Liver (tissue), 9 donors: ENCODE measurements around the gene ANKRD65. TPM values are rescaled to one million over a fixed set of nuclear protein-coding genes. Genes with fewer than 3 reads are reported as not detected.
"Not testable (repeated sequence)": the region's sequence is repeated elsewhere in the genome, so short reads cannot be mapped to it uniquely, and the experiment has no call there.

ENCODE experiments used
- DNase-seq: peaks from one replicate; pipeline ENCODE4 v3.0.0-alpha.2; 2017; ENCODE audit warnings: low spot score
- H3K27ac ChIP-seq, 2 donors: one replicate each; pipeline ENCODE4 v1.7.0; 2013; ENCODE audit warnings: inconsistent platforms in 2 of 2, low read length in 2 of 2, control low read depth in 1 of 2, low read depth in 1 of 2, mild to moderate bottlenecking in 1 of 2
- H3K27me3 ChIP-seq, 4 donors: one replicate each; pipeline versions ENCODE4 v1.6.1 to v1.7.0; 2013; ENCODE audit warnings: low read length in 3 of 4, inconsistent platforms in 1 of 4, mild to moderate bottlenecking in 1 of 4, moderate library complexity in 1 of 4; ENCODE audit not compliant: control insufficient read depth in 4 of 4, insufficient read depth in 4 of 4
- H3K36me3 ChIP-seq, 4 donors: one replicate each; pipeline versions ENCODE4 v1.6.1 to v1.7.0; 2013; ENCODE audit warnings: low read length in 3 of 4, mild to moderate bottlenecking in 3 of 4, low read depth in 1 of 4, moderate library complexity in 1 of 4; ENCODE audit not compliant: control insufficient read depth in 4 of 4, insufficient read depth in 3 of 4
- H3K4me1 ChIP-seq, 4 donors: one replicate each; pipeline versions ENCODE4 v1.6.1 to v1.7.0; 2013; ENCODE audit warnings: low read length in 3 of 4, mild to moderate bottlenecking in 3 of 4, moderate library complexity in 1 of 4; ENCODE audit not compliant: control insufficient read depth in 4 of 4, insufficient read depth in 4 of 4
- H3K4me3 ChIP-seq, 3 donors: one replicate each; pipeline versions ENCODE4 v1.6.1 to v1.7.0; 2013; ENCODE audit warnings: low read length in 3 of 3, control low read depth in 1 of 3, low read depth in 1 of 3, mild to moderate bottlenecking in 1 of 3
- H3K9ac ChIP-seq, 2 donors: one replicate each; pipeline ENCODE4 v1.7.0; 2013; ENCODE audit warnings: low read length in 2 of 2, mild to moderate bottlenecking in 2 of 2, moderate library complexity in 2 of 2, control low read depth in 1 of 2, low read depth in 1 of 2
- H3K9me3 ChIP-seq, 4 donors: one replicate each; pipeline versions ENCODE4 v1.6.1 to v1.7.0; 2013; ENCODE audit warnings: low read length in 3 of 4; ENCODE audit not compliant: control insufficient read depth in 4 of 4
- EGR1 ChIP-seq, 2 donors: IDR thresholded peaks; 2 replicates each; pipeline ENCODE4 v1.6.1; 2016 to 2018; ENCODE audit warnings: antibody characterized with exemption in 2 of 2, low read depth in 2 of 2
- FOXA1 ChIP-seq: IDR thresholded peaks from 2 replicates; pipeline ENCODE4 v1.6.1; 2016; ENCODE audit warnings: antibody characterized with exemption
- FOXA2 ChIP-seq: IDR thresholded peaks from 2 replicates; pipeline ENCODE4 v1.6.1; 2016; ENCODE audit warnings: antibody characterized with exemption
- GABPA ChIP-seq, 2 donors: IDR thresholded peaks in 1 of 2; conservative IDR thresholded peaks in 1 of 2; 2 replicates each; pipeline ENCODE4 v1.6.1; 2016; ENCODE audit warnings: antibody characterized with exemption in 2 of 2, mild to moderate bottlenecking in 1 of 2, moderate library complexity in 1 of 2
- RAD21 ChIP-seq, 2 donors: IDR thresholded peaks; 2 replicates each; pipeline ENCODE4 v1.6.1; 2016; ENCODE audit warnings: antibody characterized with exemption in 2 of 2, mild to moderate bottlenecking in 2 of 2
- RXRA ChIP-seq, 2 donors: IDR thresholded peaks; 2 replicates each; pipeline ENCODE4 v1.6.1; 2017 to 2018; ENCODE audit warnings: antibody characterized with exemption in 2 of 2, mild to moderate bottlenecking in 1 of 2
- SP1 ChIP-seq: IDR thresholded peaks from 2 replicates; pipeline ENCODE4 v1.6.1; 2018; ENCODE audit warnings: antibody characterized with exemption, mild to moderate bottlenecking
- TAF1 ChIP-seq: conservative IDR thresholded peaks from 2 replicates; pipeline ENCODE4 v1.6.1; 2016; ENCODE audit warnings: antibody characterized with exemption, mild to moderate bottlenecking
- ZBTB33 ChIP-seq: IDR thresholded peaks from 2 replicates; pipeline ENCODE4 v1.6.1; 2016; ENCODE audit warnings: antibody characterized with exemption
- WGBS: extraction: QIAGEN DNeasy Blood & Tissue Kit; methylation state at CpG from one replicate; pipeline ENCODE4 v1.1.7; 2013; 5-methylcytosine and 5-hydroxymethylcytosine counted together
- polyA plus RNA-seq, 2 donors: library from polyadenylated mRNA; stranded (reverse) in 1 of 2; unstranded in 1 of 2; fragments of 200-250 nt in 1 of 2; fragments of >200 nt in 1 of 2; fragmentation: Nextera tagmentation in 1 of 2; extraction: Ambion mirVana in 1 of 2; gene quantifications; one replicate each; pipeline versions ENCODE4 v1.2.1 to v1.2.3, GENCODE V29; 2013 to 2015
- total RNA-seq, 2 donors: library from RNA; depleted of rRNA; stranded (reverse); fragments of >200 nt; gene quantifications; one replicate each; pipeline ENCODE4 v1.2.3, GENCODE V29; 2014
- TF ChIP-seq, protein P1 (sequence below): fragments of 150-350 bp; IDR thresholded peaks from 2 replicates; pipeline ENCODE4 v1.5.1; 2017; ENCODE audit warnings: improper control_type of control experiment, low read depth, low read length; ENCODE audit not compliant: missing input control
- TF ChIP-seq, protein P2 (sequence below): IDR thresholded peaks from 2 replicates; pipeline ENCODE4 v1.6.1; 2016; ENCODE audit warnings: antibody characterized with exemption, mild to moderate bottlenecking
- donor health status: healthy.
- donor health status: healthy.
- donor health status: healthy.
- donor health status: healthy.
- donor health status: healthy.

ANKRD65 gene
- total and polyA plus RNA-seq, 4 donors: 0.14 to 0.31 (median 0.23) TPM

GRCh38 chr1:1417825-1418463 lies 3.1 kb downstream of the ANKRD65 start:
- not testable (repeated sequence) for H3K36me3 ChIP-seq, H3K4me1 ChIP-seq, H3K9ac ChIP-seq, H3K27ac ChIP-seq, DNase-seq, H3K27me3 ChIP-seq, H3K4me3 ChIP-seq, H3K9me3 ChIP-seq
- 94% methylated on average over 25 of the region's 25 CpGs for WGBS

DNA sequence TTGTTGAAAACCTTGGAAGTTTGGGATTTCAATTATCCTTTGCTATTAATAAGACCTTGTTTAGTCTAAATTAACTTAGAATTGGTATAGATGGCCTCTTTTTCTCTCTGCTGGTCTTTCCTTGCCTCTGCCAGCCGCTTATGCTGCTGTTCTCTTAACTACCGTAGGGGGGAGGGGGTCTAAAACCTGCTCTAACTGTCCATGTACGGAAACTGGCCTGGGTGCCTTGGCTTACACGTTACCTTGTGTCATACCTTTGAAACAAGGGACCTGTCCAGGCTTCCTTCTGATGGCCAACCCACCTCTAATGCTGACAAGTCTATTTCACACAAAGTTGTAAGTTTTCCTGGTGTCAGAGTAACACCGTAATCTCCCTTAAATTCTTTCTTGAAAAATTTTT lies 3.7 kb downstream of the ANKRD65 start:
- H3K4me3 ChIP-seq, H3K27ac ChIP-seq, H3K9ac ChIP-seq, H3K9me3 ChIP-seq, H3K27me3 ChIP-seq, DNase-seq, H3K36me3 ChIP-seq, H3K4me1 ChIP-seq: not testable (repeated sequence)
- WGBS: 91% methylated on average over 5 of the region's 5 CpGs

DNA sequence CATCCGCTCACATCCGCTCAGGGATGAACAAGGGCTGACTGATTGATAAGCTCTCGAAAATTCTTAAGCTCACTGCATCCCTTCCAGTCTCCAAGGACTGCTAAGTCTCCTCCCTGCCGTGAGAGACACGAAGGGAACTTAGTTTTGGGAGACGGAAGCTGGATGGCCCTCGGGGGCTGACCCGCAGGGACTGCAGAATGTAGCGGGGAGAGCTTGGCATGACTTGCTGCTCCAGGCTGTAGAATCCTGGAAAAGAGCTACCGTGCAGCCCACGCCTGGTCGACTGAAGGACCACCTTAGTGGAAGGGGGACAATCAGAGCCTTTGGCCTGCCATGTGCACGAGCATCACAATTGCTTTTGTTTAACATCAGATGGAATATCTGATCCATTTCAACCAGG lies 5.3 kb downstream of the ANKRD65 start:
- TF ChIP-seq SP1 (no peak), TAF1 (no peak), EGR1 (IDR thresholded peaks at IDR 0.05; ENCODE audit: low read depth in 2 of 2) (no peak), RXRA (IDR thresholded peaks at IDR 0.05) (no peak), GABPA (IDR thresholded peaks at IDR 0.05 in 1 of 2, conservative IDR thresholded peaks at IDR 0.05 in 1 of 2) (no peak), FOXA2 (no peak), ZBTB33 (no peak), RAD21 (IDR thresholded peaks at IDR 0.05) (no peak), FOXA1 (no peak)
- TF ChIP-seq, protein P1, sequence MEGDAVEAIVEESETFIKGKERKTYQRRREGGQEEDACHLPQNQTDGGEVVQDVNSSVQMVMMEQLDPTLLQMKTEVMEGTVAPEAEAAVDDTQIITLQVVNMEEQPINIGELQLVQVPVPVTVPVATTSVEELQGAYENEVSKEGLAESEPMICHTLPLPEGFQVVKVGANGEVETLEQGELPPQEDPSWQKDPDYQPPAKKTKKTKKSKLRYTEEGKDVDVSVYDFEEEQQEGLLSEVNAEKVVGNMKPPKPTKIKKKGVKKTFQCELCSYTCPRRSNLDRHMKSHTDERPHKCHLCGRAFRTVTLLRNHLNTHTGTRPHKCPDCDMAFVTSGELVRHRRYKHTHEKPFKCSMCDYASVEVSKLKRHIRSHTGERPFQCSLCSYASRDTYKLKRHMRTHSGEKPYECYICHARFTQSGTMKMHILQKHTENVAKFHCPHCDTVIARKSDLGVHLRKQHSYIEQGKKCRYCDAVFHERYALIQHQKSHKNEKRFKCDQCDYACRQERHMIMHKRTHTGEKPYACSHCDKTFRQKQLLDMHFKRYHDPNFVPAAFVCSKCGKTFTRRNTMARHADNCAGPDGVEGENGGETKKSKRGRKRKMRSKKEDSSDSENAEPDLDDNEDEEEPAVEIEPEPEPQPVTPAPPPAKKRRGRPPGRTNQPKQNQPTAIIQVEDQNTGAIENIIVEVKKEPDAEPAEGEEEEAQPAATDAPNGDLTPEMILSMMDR: no peak
- TF ChIP-seq, protein P2, sequence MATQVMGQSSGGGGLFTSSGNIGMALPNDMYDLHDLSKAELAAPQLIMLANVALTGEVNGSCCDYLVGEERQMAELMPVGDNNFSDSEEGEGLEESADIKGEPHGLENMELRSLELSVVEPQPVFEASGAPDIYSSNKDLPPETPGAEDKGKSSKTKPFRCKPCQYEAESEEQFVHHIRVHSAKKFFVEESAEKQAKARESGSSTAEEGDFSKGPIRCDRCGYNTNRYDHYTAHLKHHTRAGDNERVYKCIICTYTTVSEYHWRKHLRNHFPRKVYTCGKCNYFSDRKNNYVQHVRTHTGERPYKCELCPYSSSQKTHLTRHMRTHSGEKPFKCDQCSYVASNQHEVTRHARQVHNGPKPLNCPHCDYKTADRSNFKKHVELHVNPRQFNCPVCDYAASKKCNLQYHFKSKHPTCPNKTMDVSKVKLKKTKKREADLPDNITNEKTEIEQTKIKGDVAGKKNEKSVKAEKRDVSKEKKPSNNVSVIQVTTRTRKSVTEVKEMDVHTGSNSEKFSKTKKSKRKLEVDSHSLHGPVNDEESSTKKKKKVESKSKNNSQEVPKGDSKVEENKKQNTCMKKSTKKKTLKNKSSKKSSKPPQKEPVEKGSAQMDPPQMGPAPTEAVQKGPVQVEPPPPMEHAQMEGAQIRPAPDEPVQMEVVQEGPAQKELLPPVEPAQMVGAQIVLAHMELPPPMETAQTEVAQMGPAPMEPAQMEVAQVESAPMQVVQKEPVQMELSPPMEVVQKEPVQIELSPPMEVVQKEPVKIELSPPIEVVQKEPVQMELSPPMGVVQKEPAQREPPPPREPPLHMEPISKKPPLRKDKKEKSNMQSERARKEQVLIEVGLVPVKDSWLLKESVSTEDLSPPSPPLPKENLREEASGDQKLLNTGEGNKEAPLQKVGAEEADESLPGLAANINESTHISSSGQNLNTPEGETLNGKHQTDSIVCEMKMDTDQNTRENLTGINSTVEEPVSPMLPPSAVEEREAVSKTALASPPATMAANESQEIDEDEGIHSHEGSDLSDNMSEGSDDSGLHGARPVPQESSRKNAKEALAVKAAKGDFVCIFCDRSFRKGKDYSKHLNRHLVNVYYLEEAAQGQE: no peak
- Histone ChIP-seq H3K27ac (no peak overlapping the region), H3K4me1 (peaks cover 0 to 8% (median 3%) of the 10 kb centered on the region in 4 donors), H3K4me3 (no peak overlapping the region), H3K9me3 (no peaks in the 10 kb centered on the region), H3K9ac (no peak overlapping the region), H3K27me3 (no peaks in the 10 kb centered on the region), H3K36me3 (no peaks in the 10 kb centered on the region)
- 85% methylated on average over 13 of the region's 13 CpGs for WGBS
- DNase-seq: no peak

GRCh38 chr1:1412311-1412902 lies 8.7 kb downstream of the ANKRD65 start:
- 95% methylated on average over 11 of the region's 11 CpGs for WGBS
- not testable (repeated sequence) for H3K9ac ChIP-seq, H3K4me3 ChIP-seq, H3K27ac ChIP-seq, DNase-seq, H3K27me3 ChIP-seq, H3K36me3 ChIP-seq, H3K9me3 ChIP-seq
- H3K4me1 ChIP-seq: peaks cover 5 to 17% (median 9%) of the 10 kb centered on the region in 4 donors
